Activated CD4-positive, alpha-beta T cell treated with anti-CD3 and anti-CD28 coated beads for 48 hours (primary cell): ENCODE results near the gene GUCD1.
"Not testable (repeated sequence)": the region's sequence is repeated elsewhere in the genome, so short reads cannot be mapped to it uniquely, and the experiment has no call there.

Source experiments
- DNase-seq: peaks from one replicate; pipeline ENCODE4 v3.0.0-alpha.2; 2020

GUCD1 gene

GRCh38 chr22:24554313-24555164 is at the start of gene GUCD1:
GUCD1 (minus strand) TSS chr22:24555138; CDS start chr22:24554991, 147 bp downstream.
- DNase-seq, result peak; percentile 50

GRCh38 chr22:24603770-24604629 is 49.1 kb upstream of the GUCD1 start:
- peak; percentile 39 for DNase-seq

GRCh38 chr22:24602847-24603769 is 48.2 kb upstream of the GUCD1 start, which contains the start of gene GGT1:
GGT1 (plus strand) TSS chr22:24603193; CDS start chr22:24611082, 7,889 bp downstream.
- DNase-seq, result not testable (repeated sequence)

GRCh38 chr22:24602105-24602749 is 47.3 kb upstream of the GUCD1 start:
- DNase-seq, result not testable (repeated sequence)

- DNase-seq, result no peak
Measured at GRCh38 chr22:24601217-24602104, 46.5 kb upstream of the GUCD1 start.

- not testable (repeated sequence) for DNase-seq
Measured at GRCh38 chr22:24599958-24600715, 45.2 kb upstream of the GUCD1 start.

- DNase-seq, result no peak
Measured at GRCh38 chr22:24599514-24599913, 44.6 kb upstream of the GUCD1 start.

GRCh38 chr22:24597076-24597475 is 42.1 kb upstream of the GUCD1 start:
- DNase-seq, result not testable (repeated sequence)

GRCh38 chr22:24595863-24596262 is 40.9 kb upstream of the GUCD1 start:
- DNase-seq, result no peak

- DNase-seq, result no peak
Measured at GRCh38 chr22:24595228-24595627, 40.3 kb upstream of the GUCD1 start.

GRCh38 chr22:24594569-24595120 is 39.7 kb upstream of the GUCD1 start:
- DNase-seq, result no peak

- no peak for DNase-seq
Measured at GRCh38 chr22:24593836-24594568, 39.1 kb upstream of the GUCD1 start.

- DNase-seq, result not testable (repeated sequence)
Measured at GRCh38 chr22:24593559-24593835, 38.6 kb upstream of the GUCD1 start.

- peak; percentile 49 for DNase-seq
Measured at GRCh38 chr22:24592851-24593558, 38.1 kb upstream of the GUCD1 start, which contains the start of gene LRRC75B. LRRC75B (minus strand) TSS chr22:24593073; CDS start chr22:24593039, 34 bp downstream.

- peak; percentile 16 for DNase-seq
Measured at GRCh38 chr22:24592058-24592850, 37.3 kb upstream of the GUCD1 start.

- no peak for DNase-seq
Measured at GRCh38 chr22:24591286-24591830, 36.4 kb upstream of the GUCD1 start.

GRCh38 chr22:24590596-24591173 is 35.7 kb upstream of the GUCD1 start:
- DNase-seq, result no peak
